ENCODE data around the gene ST3GAL3. TPM values are rescaled to one million over a fixed set of nuclear protein-coding genes. Genes with fewer than 3 reads are reported as not detected.

Gene ST3GAL3
- total and polyA plus RNA-seq, 2 experiments from 2014 or later: 6.2 to 6.3 TPM

DNA sequence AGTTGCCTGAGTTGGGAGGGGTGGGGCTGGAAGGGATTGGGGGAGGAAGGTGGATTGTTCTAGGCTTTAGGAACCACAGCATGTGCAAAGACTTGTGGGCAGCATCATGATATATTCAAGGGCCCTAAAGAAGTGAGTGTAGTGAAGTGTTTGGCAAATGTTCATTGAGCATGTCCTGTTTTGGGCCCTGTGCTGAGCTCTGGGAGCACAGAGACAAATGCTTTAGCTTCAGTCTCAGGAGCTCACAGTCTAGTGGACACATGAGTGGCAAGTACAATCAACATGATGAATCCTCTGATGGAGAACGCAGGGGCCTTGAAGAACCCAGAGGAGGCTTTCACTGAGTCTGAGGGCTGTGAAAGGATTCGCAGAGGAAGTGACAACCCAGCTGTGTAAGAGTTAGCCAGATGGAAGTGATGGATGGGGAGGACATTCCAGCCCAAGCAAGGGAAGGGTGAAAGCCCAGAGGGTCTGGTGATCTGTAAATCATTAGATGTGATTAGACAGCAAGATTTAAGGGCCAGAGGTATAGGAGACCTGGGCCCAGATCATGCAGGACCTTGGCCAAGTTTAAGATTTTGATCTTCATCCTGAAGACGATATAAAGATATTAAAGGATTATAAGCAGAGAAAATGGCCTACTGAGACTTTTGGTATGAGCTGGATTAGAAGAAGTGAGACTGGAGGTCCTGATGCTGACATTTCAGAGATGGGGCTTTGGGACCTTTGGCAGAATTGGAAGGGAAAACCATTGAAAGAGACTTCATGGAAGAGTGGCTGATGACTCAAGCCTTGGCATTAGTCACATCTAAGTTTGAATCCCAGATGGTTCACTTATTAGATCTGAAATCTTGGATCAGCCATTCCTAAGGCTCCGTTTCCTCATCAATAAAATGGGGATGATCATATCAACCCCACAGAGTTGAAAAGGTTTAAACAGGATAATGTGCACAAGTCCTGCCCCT is 244.0 kb downstream of the ST3GAL3 start:
- Histone ChIP-seq H2AFZ (no peak overlapping the region), H3K4me1 (ENCODE audit: insufficient read depth) (peaks cover 11% of the 10 kb centered on the region), H3K27ac (no peak overlapping the region), H3K9me3 (ENCODE audit: low read depth) (no peaks in the 10 kb centered on the region), H3K4me3 (no peak overlapping the region), H3K9me2 (replicated peaks; ENCODE audit: insufficient read depth) (no peaks in the 10 kb centered on the region), H4K20me1 (ENCODE audit: insufficient read depth, poor library complexity, severe bottlenecking) (no peaks in the 10 kb centered on the region), H3K36me3 (replicated peaks; ENCODE audit: insufficient read depth, low read depth) (no peaks in the 10 kb centered on the region), H3K79me2 (peaks cover 45% of the 10 kb centered on the region), H3K27me3 (no peaks in the 10 kb centered on the region), H3K4me2 (no peak overlapping the region)
- WGBS (ENCODE audit: low lambda C conversion rate, missing lambda C conversion rate): 94% methylated on average over 4 of the region's 4 CpGs
- TF ChIP-seq CTCF (IDR thresholded peaks at IDR 0.05; ENCODE audit: poor library complexity) (no peak), EZH2 (IDR thresholded peaks at IDR 0.05; ENCODE audit: borderline replicate concordance) (no peak), EZH2phosphoT487 (IDR thresholded peaks at IDR 0.05; ENCODE audit: low read depth, severe bottlenecking, unreplicated experiment) (no peak)
- no peak for DNase-seq (ENCODE audit: low spot score)

- H3K4me2 ChIP-seq: no peak overlapping the region
- peaks cover 5% of the 10 kb centered on the region for H3K4me1 ChIP-seq (ENCODE audit: insufficient read depth)
- H3K4me3 ChIP-seq: no peak overlapping the region
- no peak overlapping the region for H2AFZ ChIP-seq
- H4K20me1 ChIP-seq (ENCODE audit: insufficient read depth, poor library complexity, severe bottlenecking): no peaks in the 10 kb centered on the region
- H3K27me3 ChIP-seq: no peaks in the 10 kb centered on the region
- H3K36me3 ChIP-seq (replicated peaks; ENCODE audit: insufficient read depth, low read depth): no peaks in the 10 kb centered on the region
- H3K27ac ChIP-seq: no peak overlapping the region
- peaks cover 36% of the 10 kb centered on the region for H3K79me2 ChIP-seq
- no peaks in the 10 kb centered on the region for H3K9me2 ChIP-seq (replicated peaks; ENCODE audit: insufficient read depth)
- TF ChIP-seq EZH2phosphoT487 (IDR thresholded peaks at IDR 0.05; ENCODE audit: low read depth, severe bottlenecking, unreplicated experiment) (no peak), CTCF (IDR thresholded peaks at IDR 0.05; ENCODE audit: poor library complexity) (no peak), EZH2 (IDR thresholded peaks at IDR 0.05; ENCODE audit: borderline replicate concordance) (no peak)
- WGBS (ENCODE audit: low lambda C conversion rate, missing lambda C conversion rate): 56% methylated on average over 8 of the region's 8 CpGs
- no peak for DNase-seq (ENCODE audit: low spot score)
- no peaks in the 10 kb centered on the region for H3K9me3 ChIP-seq (ENCODE audit: low read depth)
Observed at GRCh38 chr1:43952731-43953346, 245.5 kb downstream of the ST3GAL3 start.

DNA sequence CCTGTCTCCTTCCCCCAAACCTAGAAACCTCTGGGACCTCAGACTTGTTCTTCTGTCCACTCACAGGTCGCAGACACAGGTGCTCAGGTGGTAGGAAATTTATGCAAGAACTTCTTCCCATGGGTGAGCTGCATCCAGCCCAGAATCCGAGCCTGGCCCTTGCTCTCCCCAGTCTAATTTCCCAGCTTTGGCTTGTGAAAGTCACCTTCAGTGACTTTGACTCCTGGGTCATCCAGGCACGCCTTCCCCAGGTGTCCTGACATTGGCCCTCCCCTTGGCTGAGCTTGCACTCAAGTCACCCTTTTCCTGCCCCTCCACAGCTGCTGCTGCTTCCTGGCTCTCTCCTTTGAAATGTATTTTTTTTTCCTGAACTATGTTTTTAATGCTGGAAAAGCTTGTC is 246.0 kb downstream of the ST3GAL3 start:
- no peak overlapping the region for H3K4me3 ChIP-seq
- WGBS (ENCODE audit: low lambda C conversion rate, missing lambda C conversion rate): 89% methylated on average over 3 of the region's 3 CpGs
- H4K20me1 ChIP-seq (ENCODE audit: insufficient read depth, poor library complexity, severe bottlenecking): no peaks in the 10 kb centered on the region
- no peaks in the 10 kb centered on the region for H3K9me2 ChIP-seq (replicated peaks; ENCODE audit: insufficient read depth)
- peaks cover under 1% of the 10 kb centered on the region for H3K4me1 ChIP-seq (ENCODE audit: insufficient read depth)
- TF ChIP-seq CTCF (IDR thresholded peaks at IDR 0.05; ENCODE audit: poor library complexity) (no peak), EZH2 (IDR thresholded peaks at IDR 0.05; ENCODE audit: borderline replicate concordance) (no peak), EZH2phosphoT487 (IDR thresholded peaks at IDR 0.05; ENCODE audit: low read depth, severe bottlenecking, unreplicated experiment) (no peak)
- no peaks in the 10 kb centered on the region for H3K9me3 ChIP-seq (ENCODE audit: low read depth)
- no peak for DNase-seq (ENCODE audit: low spot score)
- peaks cover 31% of the 10 kb centered on the region for H3K79me2 ChIP-seq
- no peaks in the 10 kb centered on the region for H3K36me3 ChIP-seq (replicated peaks; ENCODE audit: insufficient read depth, low read depth)
- no peak overlapping the region for H2AFZ ChIP-seq
- H3K27ac ChIP-seq: no peak overlapping the region
- H3K4me2 ChIP-seq: no peak overlapping the region
- H3K27me3 ChIP-seq: no peaks in the 10 kb centered on the region

Measured in hepatocyte (in vitro differentiated cells).